Lower leg skin (tissue), 3 donors: ENCODE data around the gene ING5.

ENCODE experiments used
- POLR2A ChIP-seq, 2 donors: fragments of 450-650 bp; IDR thresholded peaks; one replicate each; pipeline ENCODE4 v1.6.1; 2016 to 2017; ENCODE audit warnings: antibody characterized with exemption in 2 of 2, mild to moderate bottlenecking in 1 of 2, moderate library complexity in 1 of 2
- TF ChIP-seq, protein P1 (sequence below), 3 donors: fragments of 450-650 bp; IDR thresholded peaks; one replicate each; pipeline ENCODE4 v1.5.1; 2016; ENCODE audit warnings: antibody characterized with exemption in 3 of 3, mild to moderate bottlenecking in 3 of 3, moderate library complexity in 2 of 3

DNA sequence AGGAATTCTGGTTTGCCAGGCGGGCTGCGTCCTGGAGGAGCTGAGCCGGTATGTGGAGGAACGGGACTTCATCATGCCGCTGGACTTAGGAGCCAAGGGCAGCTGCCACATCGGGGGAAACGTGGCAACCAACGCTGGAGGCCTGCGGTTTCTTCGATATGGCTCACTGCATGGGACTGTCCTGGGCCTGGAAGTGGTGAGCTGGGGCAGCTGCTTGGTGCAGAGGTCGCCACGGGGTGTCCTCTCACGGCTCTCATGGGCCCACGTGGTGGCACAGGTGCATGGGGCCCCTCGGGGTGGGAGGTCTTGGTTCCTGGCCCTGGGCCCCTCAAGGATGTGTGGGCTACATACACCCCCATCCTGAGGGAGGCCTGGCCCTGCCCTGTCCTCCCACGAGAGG, 41.8 kb downstream of the ING5 start:
- TF ChIP-seq, protein P1, sequence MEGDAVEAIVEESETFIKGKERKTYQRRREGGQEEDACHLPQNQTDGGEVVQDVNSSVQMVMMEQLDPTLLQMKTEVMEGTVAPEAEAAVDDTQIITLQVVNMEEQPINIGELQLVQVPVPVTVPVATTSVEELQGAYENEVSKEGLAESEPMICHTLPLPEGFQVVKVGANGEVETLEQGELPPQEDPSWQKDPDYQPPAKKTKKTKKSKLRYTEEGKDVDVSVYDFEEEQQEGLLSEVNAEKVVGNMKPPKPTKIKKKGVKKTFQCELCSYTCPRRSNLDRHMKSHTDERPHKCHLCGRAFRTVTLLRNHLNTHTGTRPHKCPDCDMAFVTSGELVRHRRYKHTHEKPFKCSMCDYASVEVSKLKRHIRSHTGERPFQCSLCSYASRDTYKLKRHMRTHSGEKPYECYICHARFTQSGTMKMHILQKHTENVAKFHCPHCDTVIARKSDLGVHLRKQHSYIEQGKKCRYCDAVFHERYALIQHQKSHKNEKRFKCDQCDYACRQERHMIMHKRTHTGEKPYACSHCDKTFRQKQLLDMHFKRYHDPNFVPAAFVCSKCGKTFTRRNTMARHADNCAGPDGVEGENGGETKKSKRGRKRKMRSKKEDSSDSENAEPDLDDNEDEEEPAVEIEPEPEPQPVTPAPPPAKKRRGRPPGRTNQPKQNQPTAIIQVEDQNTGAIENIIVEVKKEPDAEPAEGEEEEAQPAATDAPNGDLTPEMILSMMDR (IDR thresholded peaks at IDR 0.05) = no peak
- no peak for TF ChIP-seq POLR2A (IDR thresholded peaks at IDR 0.05)
